ENCODE data around the gene RAB23. TPM values are rescaled to one million over a fixed set of nuclear protein-coding genes. Genes with fewer than 3 reads are reported as not detected.
"Not testable (repeated sequence)": the region's sequence is repeated elsewhere in the genome, so short reads cannot be mapped to it uniquely, and the experiment has no call there.

RAB23 gene
- polyA plus RNA-seq, 1 donor from 2014 or later, result 11.7 TPM

- TF ChIP-seq POLR2AphosphoS5 (IDR thresholded peaks at IDR 0.05) (no peak), REST (IDR thresholded peaks at IDR 0.05; ENCODE audit: borderline replicate concordance) (no peak), CTCF (IDR thresholded peaks at IDR 0.05; ENCODE audit: poor library complexity, severe bottlenecking) (no peak), EP300 (conservative IDR thresholded peaks at IDR 0.05; ENCODE audit: poor library complexity, severe bottlenecking) (no peak), TAF1 (IDR thresholded peaks at IDR 0.05; ENCODE audit: low read depth) (no peak), EZH2 (IDR thresholded peaks at IDR 0.05; ENCODE audit: borderline replicate concordance, insufficient read depth, low read length, poor library complexity, severe bottlenecking) (no peak)
- H3K27ac ChIP-seq (ENCODE audit: low read length), result no peak overlapping the region
These were observed 24.2 kb upstream of the RAB23 start for GRCh38 chr6:57246307-57246706.

GRCh38 chr6:57243954-57244353, 21.8 kb upstream of the RAB23 start:
- TF ChIP-seq POLR2AphosphoS5 (IDR thresholded peaks at IDR 0.05) (no peak), SMC3 (conservative IDR thresholded peaks at IDR 0.05; ENCODE audit: poor library complexity) (no peak), EP300 (conservative IDR thresholded peaks at IDR 0.05; ENCODE audit: poor library complexity, severe bottlenecking) (no peak), TAF1 (IDR thresholded peaks at IDR 0.05; ENCODE audit: low read depth) (no peak), REST (IDR thresholded peaks at IDR 0.05; ENCODE audit: borderline replicate concordance) (no peak), MXI1 (conservative IDR thresholded peaks at IDR 0.05; ENCODE audit: poor library complexity, severe bottlenecking) (no peak), CTCF (IDR thresholded peaks at IDR 0.05; ENCODE audit: poor library complexity, severe bottlenecking) (no peak), EZH2 (IDR thresholded peaks at IDR 0.05; ENCODE audit: borderline replicate concordance, insufficient read depth, low read length, poor library complexity, severe bottlenecking) (no peak), RAD21 (conservative IDR thresholded peaks at IDR 0.05) (no peak)
- H3K4me2 ChIP-seq (ENCODE audit: low read length), result no peak overlapping the region
- H3K9ac ChIP-seq (ENCODE audit: low read length), result no peak overlapping the region
- no peaks in the 10 kb centered on the region for H3K9me3 ChIP-seq (ENCODE audit: low read length)
- no peaks in the 10 kb centered on the region for H3K36me3 ChIP-seq (ENCODE audit: insufficient read depth, low read length)
- no peaks in the 10 kb centered on the region for H4K20me1 ChIP-seq (ENCODE audit: insufficient read depth)
- H3K4me3 ChIP-seq (ENCODE audit: low read length), result no peak overlapping the region
- no peak overlapping the region for H2AFZ ChIP-seq (ENCODE audit: low read depth, low read length)
- H3K27ac ChIP-seq (ENCODE audit: low read length), result no peak overlapping the region
- no peaks in the 10 kb centered on the region for H3K27me3 ChIP-seq (ENCODE audit: insufficient read depth, low read depth, low read length)
- no peaks in the 10 kb centered on the region for H3K9me2 ChIP-seq (ENCODE audit: insufficient read depth, low read length)
- H3F3A ChIP-seq (ENCODE audit: insufficient read depth, low read length, poor library complexity, severe bottlenecking), result no peaks in the 10 kb centered on the region
- no peaks in the 10 kb centered on the region for H3K79me2 ChIP-seq (replicated peaks; ENCODE audit: insufficient read depth, low read length)

More at GRCh38 chr6:57246307-57246706, 24.2 kb upstream of the RAB23 start:
- Histone ChIP-seq H2AFZ (ENCODE audit: low read depth, low read length) (no peak overlapping the region), H3K9me2 (ENCODE audit: insufficient read depth, low read length) (no peaks in the 10 kb centered on the region), H3K4me3 (ENCODE audit: low read length) (no peak overlapping the region), H3K79me2 (replicated peaks; ENCODE audit: insufficient read depth, low read length) (no peaks in the 10 kb centered on the region), H3F3A (ENCODE audit: insufficient read depth, low read length, poor library complexity, severe bottlenecking) (no peaks in the 10 kb centered on the region), H3K9me3 (ENCODE audit: low read length) (no peaks in the 10 kb centered on the region), H3K36me3 (ENCODE audit: insufficient read depth, low read length) (no peaks in the 10 kb centered on the region), H3K9ac (ENCODE audit: low read length) (no peak overlapping the region), H3K27me3 (ENCODE audit: insufficient read depth, low read depth, low read length) (no peaks in the 10 kb centered on the region), H4K20me1 (ENCODE audit: insufficient read depth) (no peaks in the 10 kb centered on the region), H3K4me2 (ENCODE audit: low read length) (no peak overlapping the region)

- H3K9me3 ChIP-seq (ENCODE audit: low read length); H3K27me3 ChIP-seq (ENCODE audit: insufficient read depth, low read depth, low read length); H3K9me2 ChIP-seq (ENCODE audit: insufficient read depth, low read length); H2AFZ ChIP-seq (ENCODE audit: low read depth, low read length); H3F3A ChIP-seq (ENCODE audit: insufficient read depth, low read length, poor library complexity, severe bottlenecking); H4K20me1 ChIP-seq (ENCODE audit: insufficient read depth); H3K9ac ChIP-seq (ENCODE audit: low read length); H3K36me3 ChIP-seq (ENCODE audit: insufficient read depth, low read length); H3K4me2 ChIP-seq (ENCODE audit: low read length); H3K4me3 ChIP-seq (ENCODE audit: low read length); H3K27ac ChIP-seq (ENCODE audit: low read length); H3K79me2 ChIP-seq (replicated peaks; ENCODE audit: insufficient read depth, low read length): not testable (repeated sequence)
These were observed 21.4 kb upstream of the RAB23 start for GRCh38 chr6:57243526-57243925.
